Skin epidermis (tissue), 12 donors: Measurements from ENCODE around the gene SLCO2A1.

Source experiments
- H3K27ac ChIP-seq, 21 experiments: fragments of 200-600 bp; sonication (generic) in 11 of 21; one replicate each; pipeline ENCODE4 v1.5.0; 2020; ENCODE audit warnings: mild to moderate bottlenecking in 3 of 21, inconsistent platforms in 2 of 21, moderate library complexity in 2 of 21
- H3K4me3 ChIP-seq, 7 experiments: fragments of 200-600 bp; sonication (generic) in 2 of 7; one replicate each; pipeline ENCODE4 v1.5.0; 2020; ENCODE audit warnings: inconsistent platforms in 2 of 7, mild to moderate bottlenecking in 2 of 7, moderate library complexity in 1 of 7

SLCO2A1 gene

DNA sequence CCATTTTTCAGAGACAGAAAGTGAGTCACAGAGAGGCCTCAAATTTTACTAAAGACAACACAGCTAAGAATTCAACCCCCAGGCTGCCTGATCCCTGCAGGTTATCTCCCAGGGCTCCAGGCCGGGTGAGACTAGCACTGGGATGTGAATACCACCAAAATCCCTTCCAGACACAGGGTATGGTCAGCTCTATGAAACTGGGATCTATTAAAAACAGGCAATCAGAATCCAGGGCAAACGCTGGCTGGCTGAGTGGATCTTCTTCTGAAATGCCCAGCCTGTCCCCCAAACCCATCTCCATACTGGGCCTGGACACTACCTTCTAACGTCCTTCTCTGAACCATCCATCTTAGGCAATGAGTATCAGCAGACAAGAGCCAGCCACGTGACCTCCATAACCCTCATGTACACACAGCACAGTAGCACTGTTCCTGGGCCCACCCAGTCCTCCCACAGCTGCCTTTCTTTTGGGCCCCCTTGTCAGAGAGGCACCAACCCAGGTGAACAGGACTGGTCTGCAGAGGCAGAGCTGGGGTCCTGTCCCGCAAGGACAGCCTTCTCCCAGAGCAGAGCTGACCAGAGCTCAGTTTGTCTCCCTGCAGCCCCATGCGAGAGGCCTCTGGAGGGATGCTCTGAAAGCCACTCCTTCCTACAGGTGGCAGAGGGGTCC, 135.9 kb downstream of the SLCO2A1 start:
- Histone ChIP-seq H3K27ac (no peak overlapping the region), H3K4me3 (no peak overlapping the region)

DNA sequence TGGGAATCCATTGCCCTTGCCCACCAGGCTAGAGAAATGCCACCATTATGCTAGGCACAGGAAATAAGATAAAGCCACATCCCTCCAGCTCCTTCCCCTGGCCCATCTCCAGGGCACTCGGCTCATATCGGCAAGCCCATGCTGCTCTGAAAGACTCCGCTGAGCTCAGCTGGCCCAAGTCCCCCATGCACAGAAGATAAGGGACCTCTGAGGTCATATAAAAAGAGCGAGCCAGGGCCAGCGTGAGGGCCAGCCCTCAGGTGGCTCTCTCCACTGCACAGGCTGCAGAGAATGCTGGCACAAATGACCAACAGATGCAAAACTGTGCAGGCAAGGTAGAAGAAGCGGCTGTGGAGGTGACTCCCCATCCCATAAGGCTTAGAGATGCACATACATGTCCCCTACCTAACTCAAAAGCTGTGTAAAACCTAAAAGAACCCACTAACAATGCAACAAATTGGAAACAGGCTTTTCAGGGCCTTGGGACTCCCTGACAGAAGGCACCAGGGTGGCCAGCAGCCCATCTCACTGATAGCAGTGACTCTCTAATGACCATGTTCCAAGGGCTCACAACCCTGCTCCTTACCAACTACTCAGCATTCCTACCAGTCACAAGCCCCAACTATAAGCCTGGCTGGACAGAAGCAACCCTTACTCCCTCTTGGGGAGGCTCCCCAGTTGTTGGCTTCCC, 137.0 kb downstream of the SLCO2A1 start:
- no peak overlapping the region for H3K4me3 ChIP-seq
- no peak overlapping the region for H3K27ac ChIP-seq

DNA sequence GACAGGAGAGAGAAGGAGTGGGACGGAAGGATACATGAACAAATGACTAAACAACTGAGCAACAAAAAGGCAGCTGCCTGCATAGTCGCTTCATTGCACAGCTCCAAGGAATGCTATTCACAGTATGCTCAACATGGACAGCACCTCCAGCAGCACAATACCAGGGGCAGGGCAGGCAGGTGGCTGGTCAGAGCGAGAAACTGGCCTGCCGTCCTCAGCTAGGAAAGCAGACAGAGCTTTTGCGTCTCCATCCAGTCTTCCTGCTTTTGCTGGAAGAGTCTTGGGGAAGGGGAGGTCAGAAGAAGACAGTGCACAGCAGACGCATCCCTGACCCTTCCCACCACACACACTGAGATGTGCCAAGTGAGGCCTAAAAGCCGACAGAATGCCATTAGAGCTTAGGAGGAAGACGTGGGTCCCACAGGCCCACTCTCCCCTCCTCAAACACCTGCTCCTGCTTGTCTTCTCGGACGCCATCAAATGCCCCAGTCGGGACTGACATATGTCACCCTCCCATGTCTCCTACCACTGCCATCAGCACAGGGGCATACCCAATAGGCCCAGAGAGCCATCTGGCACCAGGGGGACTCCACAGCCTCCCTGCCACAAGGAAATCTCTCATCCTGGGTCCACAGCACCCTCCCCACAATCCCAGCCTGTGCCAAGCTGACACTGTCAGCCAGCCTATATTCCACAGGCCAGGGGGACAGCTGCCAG, 137.9 kb downstream of the SLCO2A1 start:
- H3K4me3 ChIP-seq: no peak overlapping the region
- H3K27ac ChIP-seq: no peak overlapping the region

DNA sequence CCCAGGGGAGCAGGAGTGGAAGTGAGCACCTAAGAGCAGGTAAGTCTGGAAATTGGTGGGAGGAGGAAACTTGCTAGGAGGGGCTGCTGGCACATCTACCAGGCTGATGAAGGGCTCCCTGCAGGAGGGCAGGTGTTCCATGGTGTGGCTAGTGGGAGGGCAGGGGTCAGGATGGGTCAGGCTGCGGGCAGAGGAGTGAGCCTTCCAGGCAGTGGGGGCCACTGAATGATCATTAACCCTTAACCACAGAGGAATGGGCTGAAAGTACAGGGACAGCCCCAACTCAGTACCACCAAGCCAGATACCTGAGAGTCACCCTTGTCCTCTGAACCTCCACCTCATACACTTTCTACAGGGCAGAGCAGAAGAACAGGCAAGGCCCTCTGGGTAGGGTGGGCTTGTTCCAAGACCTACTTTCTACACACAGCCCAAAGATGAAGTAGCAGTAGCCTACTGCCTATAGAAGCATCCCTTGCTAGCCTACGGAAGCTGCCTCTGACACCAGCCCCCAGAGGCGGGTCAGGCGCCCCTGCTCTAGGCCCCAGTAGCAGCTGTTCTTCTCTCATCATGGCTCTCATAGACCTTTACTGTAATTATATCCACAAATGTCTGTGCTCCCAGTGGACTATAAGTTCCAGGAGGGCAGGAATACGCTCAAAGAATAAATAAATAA, 138.6 kb downstream of the SLCO2A1 start:
- Histone ChIP-seq H3K27ac (no peak overlapping the region), H3K4me3 (no peak overlapping the region)

DNA sequence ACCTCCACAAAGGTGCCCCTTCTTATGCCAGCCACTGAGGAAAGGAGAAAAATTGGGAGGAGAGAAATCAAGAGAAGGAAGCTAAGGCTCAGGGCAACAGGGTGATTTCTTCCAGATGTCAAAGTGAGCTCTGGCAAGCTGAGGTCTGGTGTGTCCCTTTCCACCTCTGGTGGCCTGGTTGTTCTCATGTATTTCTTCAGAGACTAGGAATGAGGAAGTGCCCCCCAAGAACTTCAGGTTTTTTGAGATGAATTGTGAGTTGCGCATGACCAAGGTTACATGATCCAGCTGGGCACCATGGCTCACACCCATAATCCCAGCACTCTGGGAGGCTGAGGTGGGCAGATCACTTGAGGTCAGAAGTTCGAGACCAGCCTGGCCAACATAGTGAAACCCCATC, 139.7 kb downstream of the SLCO2A1 start:
- Histone ChIP-seq H3K27ac (no peak overlapping the region), H3K4me3 (no peak overlapping the region)

DNA sequence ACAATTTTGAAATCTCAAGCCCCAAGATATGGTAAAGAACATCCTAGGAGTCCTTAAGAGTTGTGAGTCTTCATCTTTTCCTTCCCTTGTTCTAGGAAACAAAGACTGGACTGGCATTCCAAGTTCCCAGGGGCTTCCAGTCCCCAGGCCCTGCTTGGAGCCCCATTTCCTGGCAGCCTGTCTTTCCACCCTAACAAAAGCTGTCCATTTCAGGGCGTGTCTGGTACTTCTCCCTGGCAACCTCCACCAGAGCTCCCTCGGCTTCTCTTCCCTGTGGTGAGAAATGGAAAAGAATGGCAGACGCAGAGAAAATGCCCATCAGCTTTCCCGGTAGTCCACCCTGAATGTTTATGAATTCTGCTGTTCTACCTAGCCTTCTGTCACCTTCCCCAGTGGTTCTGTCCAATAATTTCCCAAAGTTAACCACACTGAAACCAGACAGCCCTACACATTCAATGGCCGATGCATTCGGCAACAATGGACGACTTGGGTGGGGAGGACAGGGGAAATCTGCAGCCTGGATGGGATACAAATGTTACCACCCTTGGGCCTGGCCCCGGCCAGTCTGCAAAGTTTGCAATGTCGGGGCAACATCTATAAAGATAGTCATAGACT, 140.9 kb downstream of the SLCO2A1 start:
- Histone ChIP-seq H3K27ac (no peak overlapping the region), H3K4me3 (no peak overlapping the region)

DNA sequence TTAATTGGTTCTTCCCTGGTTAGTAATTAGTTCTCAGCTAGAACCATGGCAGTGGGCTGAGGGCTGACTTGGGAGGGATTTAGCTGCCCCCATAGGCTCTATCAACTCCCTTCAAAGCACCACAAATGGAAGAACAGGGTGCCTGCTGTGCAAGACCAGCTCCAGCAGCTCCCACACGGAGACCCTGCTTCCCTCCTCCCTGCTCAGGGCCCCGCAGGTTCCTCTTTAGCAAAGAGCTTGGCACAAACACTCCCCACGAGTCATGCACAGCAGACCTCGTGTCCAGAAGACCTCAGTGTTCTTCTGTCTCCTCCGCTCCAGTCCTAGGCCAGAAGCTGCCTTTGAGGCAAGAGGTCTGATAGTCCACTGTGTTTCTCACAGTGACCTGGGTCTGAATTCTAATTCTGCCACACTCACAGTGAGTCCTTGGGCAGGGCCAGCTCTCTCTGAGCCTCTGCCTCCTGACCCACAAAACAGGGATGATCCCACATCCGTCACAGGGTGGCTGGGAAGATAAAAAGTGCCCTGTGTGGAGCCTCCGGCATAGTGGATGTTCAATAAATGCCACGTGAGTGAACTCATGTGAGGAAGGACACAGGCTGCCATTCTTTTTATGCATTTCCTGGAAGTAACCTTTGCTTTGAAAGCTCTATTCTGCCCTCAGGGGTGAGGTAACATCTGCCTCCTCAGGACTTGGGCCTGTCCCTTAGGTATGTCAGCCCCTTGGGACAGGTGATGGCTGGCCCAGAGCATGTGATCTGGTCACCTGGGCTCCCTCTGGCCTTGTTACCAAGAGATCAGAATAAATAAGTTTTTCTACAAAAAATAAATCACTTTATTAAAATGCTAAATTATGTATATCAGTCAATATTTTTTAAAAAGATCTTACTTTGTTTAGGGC, 141.7 kb downstream of the SLCO2A1 start:
- no peak overlapping the region for H3K27ac ChIP-seq
- no peak overlapping the region for H3K4me3 ChIP-seq

DNA sequence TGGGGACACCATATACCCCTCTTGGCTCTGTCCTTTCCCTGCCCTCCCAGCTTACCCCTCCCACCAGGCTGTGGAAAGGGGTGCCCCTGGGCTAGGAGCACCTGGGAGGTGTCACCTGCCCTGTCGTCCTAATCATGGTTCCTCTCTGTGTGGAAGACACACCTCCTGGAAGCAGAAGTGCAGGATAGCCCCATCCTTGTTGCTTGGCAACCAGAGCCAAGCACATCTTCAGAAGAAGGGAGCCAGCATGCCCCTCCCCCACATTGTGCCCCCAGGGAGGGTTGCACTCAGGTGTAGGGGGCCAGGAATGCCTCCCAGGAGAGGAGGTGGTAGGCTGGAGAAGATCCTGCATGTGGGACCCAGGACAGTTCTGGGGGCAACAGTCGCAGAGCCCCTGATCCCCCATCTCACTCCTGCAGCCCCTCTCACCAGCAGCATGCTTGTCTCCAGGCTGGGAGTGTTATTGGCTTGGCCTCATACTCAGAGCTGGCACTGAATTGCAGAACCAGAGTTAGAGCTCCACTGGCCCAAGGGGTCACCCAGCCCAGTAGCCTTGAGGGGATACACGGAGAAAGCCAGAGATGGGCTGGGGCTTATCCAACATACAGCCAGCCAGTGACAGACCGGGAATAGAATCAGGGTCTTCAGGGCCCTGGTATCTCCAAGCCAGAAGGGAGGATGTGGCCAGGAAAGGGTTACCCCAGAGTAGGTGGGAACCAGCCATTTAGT, 142.5 kb downstream of the SLCO2A1 start:
- no peak overlapping the region for H3K27ac ChIP-seq
- H3K4me3 ChIP-seq: no peak overlapping the region

DNA sequence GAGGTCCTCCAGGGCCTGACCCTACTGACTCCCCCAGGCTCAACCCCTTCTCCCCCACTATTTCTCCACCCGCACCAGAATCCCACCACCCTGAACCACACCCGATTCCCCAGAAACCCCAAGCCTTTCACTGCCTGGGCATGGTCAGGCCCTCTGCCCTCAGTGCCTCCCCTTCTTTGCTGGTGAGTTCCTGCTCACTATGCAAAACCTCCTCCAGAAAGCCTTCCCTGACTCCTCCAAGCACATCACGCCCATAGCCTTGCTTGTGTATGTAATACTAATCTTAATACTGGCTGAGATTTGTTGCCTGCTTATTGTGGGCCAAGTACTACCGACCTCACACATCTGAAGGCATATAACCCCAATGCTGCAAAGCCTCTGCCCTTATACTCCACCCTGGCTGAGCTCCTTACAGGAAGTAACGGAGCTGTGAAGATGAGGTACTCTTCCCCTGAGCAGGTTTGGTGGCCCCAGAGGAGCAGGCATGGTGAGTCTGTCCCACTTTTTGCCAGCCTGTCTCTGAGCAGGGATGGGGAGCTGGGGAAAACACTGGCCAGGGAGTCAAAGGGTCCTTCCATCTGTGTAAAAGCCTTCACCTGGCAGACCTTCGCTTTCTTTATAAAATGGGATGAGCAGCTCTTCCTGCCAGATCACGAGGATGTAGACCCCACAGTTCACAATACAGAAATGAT, 143.5 kb downstream of the SLCO2A1 start:
- Histone ChIP-seq H3K27ac (no peak overlapping the region), H3K4me3 (no peak overlapping the region)

DNA sequence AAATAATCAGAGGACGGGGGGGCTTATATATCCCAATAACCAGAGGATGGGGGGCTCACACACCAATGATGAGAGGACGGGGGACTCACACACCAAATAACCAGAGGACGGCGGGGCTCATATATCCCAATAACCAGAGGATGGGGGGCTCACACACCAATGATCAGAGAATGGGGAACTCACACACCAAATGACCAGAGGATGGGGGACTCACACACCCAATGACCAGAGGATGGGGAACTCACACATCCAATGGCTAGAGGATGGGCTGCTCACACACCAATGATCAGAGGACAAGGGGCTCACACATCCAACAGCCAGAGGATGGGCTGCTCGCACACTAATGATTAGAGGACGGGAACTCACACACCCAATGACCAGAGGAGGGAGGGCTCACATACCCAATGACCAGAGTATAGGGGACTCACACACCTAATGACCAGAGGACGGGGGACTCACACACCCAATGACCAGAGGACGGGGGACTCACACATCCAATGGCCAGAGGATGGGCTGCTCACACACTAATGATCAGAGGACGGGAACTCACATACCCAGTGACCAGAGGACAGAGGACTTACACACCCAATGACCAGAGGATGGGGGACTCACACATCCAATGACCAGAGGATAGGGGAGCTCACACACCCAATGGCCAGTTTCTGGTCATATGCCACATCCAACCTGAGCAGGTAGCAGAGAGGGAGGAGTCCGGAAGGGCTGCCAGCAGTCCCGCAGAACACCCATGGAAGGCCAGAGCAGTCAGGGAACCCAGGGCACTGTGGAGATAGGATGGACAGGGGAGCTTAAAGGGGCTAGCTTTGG, 144.6 kb downstream of the SLCO2A1 start:
- no peak overlapping the region for H3K27ac ChIP-seq
- H3K4me3 ChIP-seq: no peak overlapping the region

DNA sequence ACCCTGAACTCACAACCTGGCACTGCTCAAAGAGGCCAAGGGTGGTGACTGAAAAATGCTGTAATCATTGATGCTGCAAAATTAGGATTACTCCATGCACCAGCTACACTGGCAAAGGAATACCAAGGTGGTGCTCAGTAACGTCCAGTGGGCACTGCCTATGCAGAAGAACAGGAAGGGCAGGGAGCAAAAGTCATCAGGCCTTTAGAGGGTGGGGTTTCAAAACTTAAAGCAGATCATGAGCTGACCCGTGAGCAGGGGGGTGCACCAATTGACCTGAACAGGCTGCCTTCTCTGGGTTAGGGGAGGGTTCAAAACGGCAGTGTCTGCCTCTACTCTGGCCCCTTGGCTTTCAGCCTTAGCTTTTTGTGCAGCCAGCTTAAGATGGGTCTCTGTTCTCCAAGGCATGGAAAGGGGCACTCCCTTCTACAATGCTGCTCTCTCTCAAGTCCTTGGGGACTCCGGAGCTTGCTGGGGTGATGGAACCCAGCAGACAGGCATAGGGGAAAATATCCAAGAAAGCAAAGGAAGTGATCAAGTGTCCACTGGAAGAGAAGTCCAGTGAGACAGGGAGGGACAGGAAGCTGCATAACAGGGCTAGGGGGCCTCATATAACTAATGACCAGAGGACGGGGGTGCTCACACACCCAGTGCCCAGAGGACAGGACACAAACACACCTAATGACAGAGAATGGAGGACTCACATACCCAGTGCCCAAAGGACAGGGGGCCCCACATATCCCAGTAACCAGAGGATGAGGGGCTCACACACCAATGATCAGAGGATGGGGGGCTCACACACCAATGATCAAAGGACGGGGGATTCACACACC, 145.5 kb downstream of the SLCO2A1 start:
- Histone ChIP-seq H3K27ac (no peak overlapping the region), H3K4me3 (no peak overlapping the region)

DNA sequence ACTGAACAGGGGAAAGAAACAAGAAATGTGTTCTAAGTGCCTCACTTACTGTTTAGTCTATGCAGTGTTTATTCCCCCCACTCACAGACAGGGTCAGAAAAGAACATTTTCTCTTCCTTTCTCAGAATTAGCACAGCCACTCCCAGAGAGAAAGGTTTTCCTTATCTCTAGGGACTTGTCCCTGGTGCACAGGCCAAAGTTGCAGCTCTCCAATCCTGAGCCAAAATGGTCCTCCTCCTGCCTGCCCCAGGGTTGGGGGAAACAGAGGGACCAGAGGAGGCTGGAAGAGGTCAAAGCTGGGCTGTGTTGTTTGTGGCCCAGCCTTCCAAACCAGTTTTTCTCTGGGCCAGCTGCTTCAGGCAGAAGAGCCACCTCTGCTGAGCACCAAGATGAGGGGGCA, 146.1 kb downstream of the SLCO2A1 start:
- no peak overlapping the region for H3K27ac ChIP-seq
- H3K4me3 ChIP-seq: no peak overlapping the region

DNA sequence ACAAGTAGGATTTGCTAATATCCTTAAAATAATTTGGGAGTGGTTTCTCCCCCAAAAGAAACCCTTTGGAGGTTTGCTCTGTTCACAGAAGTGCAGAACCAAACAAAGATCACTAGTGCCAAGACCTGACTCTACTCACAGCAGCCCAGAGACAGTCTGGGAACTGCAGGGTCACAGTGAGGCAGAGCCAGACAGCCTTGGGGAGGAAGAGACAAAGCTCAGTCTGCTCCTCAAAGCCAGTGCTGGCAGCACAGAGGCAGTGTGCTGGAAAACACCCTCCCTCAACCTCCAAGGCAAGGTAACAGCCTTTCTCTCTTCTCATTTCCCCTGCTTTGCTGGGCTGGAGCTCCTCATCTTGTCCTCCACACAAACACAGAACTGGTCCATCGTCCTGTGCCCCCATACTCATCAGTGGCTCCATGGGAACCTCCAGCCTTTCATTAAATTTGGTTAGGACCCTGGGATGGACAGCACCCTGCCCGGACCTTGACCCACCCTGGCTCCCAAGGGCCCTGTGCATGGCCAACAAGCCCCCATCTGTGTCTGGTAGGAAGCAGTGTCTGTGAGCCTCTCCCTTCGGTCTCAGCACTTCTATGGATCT, 146.6 kb downstream of the SLCO2A1 start:
- Histone ChIP-seq H3K27ac (no peak overlapping the region), H3K4me3 (no peak overlapping the region)

DNA sequence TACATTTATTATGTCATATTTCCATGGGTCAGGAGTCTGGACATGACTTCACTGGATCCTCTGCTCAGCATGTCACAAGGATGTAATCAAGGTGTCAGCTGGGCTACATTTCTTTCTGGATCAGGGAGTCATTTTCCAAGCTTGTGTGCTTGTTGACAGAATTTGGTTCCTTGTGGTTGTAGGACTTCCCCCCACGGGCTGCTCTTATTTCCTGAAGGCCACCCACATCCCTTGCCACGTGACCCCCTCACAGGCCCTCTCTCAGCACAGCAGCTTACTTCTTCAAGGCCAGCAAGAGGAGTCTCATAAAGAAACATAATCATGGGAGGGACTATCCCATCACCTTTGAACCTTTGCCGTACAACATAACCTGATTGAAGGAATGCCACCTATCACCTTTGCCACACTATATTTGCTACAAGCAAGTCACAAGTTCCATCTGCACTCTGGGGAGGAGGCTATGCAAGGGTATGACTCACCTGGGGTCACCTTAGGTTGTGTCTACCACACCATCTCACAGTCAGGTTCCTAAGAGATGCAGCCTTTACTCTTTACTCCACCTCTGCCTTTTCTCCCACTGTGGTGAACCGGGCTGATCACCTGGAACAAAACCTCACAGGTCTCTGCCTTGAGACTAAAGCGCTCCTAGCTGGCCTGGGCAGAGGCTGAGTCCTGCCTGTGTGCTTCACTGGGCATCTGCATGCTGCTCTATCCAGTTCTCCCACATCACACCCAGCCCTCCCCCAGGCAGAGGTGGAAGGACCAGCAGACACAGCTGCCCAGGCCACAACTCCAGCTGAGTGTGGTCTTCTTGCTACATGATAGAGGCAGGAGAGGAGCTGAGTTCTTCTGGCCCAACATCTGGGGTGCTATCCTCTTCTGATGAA, 147.5 kb downstream of the SLCO2A1 start:
- Histone ChIP-seq H3K4me3 (no peak overlapping the region), H3K27ac (no peak overlapping the region)

DNA sequence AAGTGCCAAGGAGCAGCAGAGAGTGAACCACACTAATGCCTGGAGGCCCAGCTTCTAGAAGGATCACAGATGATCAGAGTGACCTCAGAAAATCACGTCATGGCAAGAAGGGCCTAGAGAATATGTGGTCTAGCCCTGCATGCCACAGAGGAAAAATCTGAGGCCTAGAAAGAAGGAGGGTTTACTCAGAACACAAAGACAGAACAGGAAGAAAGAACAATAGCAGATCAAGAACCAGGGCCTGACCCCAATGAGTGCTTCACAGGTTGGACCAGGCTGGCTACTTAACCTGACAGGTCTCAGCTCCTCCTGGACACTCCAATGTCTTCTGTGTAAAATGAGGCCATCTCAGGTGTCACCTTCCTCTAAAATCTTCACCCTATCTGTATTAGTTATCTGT, 148.2 kb downstream of the SLCO2A1 start:
- Histone ChIP-seq H3K27ac (no peak overlapping the region), H3K4me3 (no peak overlapping the region)
